ENCODE measurements around the gene ANXA10. TPM values are rescaled to one million over a fixed set of nuclear protein-coding genes. Genes with fewer than 3 reads are reported as not detected.

The ANXA10 gene
- total and polyA plus RNA-seq, 2 of the 8 experiments (the other 6 are each of a cell fraction or from before 2014, with no cell fraction given), result not detected

- no peak overlapping the region for H2BK20ac ChIP-seq (ENCODE audit: low read length)
- H3K9ac ChIP-seq (replicated peaks in 1 of 4; ENCODE audit: extremely low read depth in 1 of 4, low read depth in 3 of 4, low read length in 3 of 4), result no peak overlapping the region
- no peaks in the 10 kb centered on the region for H3K23me2 ChIP-seq (ENCODE audit: low read depth, low read length)
- H2BK5ac ChIP-seq (ENCODE audit: low read depth, low read length), result no peak overlapping the region
- no peak overlapping the region for H3K4me2 ChIP-seq (ENCODE audit: insufficient read depth in 1 of 2, low read depth in 2 of 2, low read length in 2 of 2)
- no peak overlapping the region for H2BK120ac ChIP-seq (replicated peaks; ENCODE audit: low read depth, low read length)
- no peaks in the 10 kb centered on the region for H3K27me3 ChIP-seq (replicated peaks in 1 of 4; ENCODE audit: control insufficient read depth in 3 of 4, extremely low read depth in 1 of 4, insufficient read depth in 3 of 4, low read length in 3 of 4)
- no peaks in the 10 kb centered on the region for H3K36me3 ChIP-seq (ENCODE audit: control insufficient read depth in 2 of 4, insufficient read depth in 4 of 4, low read length in 3 of 4)
- no peak overlapping the region for H3K18ac ChIP-seq (ENCODE audit: extremely low read depth, low read length)
- CTCF ChIA-PET (ENCODE audit: partially characterized antibody), result no interaction called here
- no peak overlapping the region for H2AFZ ChIP-seq (ENCODE audit: low read length)
- no peak overlapping the region for H3K4ac ChIP-seq (replicated peaks; ENCODE audit: insufficient read length, low read depth, low read length)
- no peak for DNase-seq (ENCODE audit: low read depth in 1 of 2, low spot score in 2 of 2)
- H3K4me1 ChIP-seq (replicated peaks in 1 of 4; ENCODE audit: control insufficient read depth in 3 of 4, insufficient read depth in 4 of 4, low read length in 3 of 4), result no peaks in the 10 kb centered on the region
- no peaks in the 10 kb centered on the region for H3K79me2 ChIP-seq (ENCODE audit: control insufficient read depth in 1 of 2, insufficient read depth in 2 of 2, low read length in 2 of 2)
- H4K20me1 ChIP-seq (replicated peaks in 1 of 2; ENCODE audit: control insufficient read depth in 1 of 2, insufficient read depth in 2 of 2, low read length in 2 of 2), result no peaks in the 10 kb centered on the region
- no peak for FAIRE-seq
- H4K91ac ChIP-seq (replicated peaks; ENCODE audit: insufficient read length, low read length), result no peak overlapping the region
- no peak overlapping the region for H2BK15ac ChIP-seq (ENCODE audit: low read length)
- TF ChIP-seq MAFK (IDR thresholded peaks at IDR 0.05; ENCODE audit: low read depth, low read length), result no peak
- TF ChIP-seq RXRA (IDR thresholded peaks at IDR 0.05; ENCODE audit: insufficient read depth, low read depth, low read length), result no peak
- TF ChIP-seq CREB1 (IDR thresholded peaks at IDR 0.05), result no peak
- no peak for TF ChIP-seq CBX5 (IDR thresholded peaks at IDR 0.05; ENCODE audit: low read depth, low read length)
- TF ChIP-seq ZNF274 (IDR thresholded peaks at IDR 0.05; ENCODE audit: borderline replicate concordance, extremely low read depth, low read length), result no peak
- no peak for TF ChIP-seq KDM1A (IDR thresholded peaks at IDR 0.05; ENCODE audit: borderline replicate concordance, low read length)
- TF ChIP-seq TCF12 (IDR thresholded peaks at IDR 0.05; ENCODE audit: low read depth, low read length), result no peak
- TF ChIP-seq EZH2 (IDR thresholded peaks at IDR 0.05; ENCODE audit: low read depth, low read length, severe bottlenecking), result no peak
- TF ChIP-seq CBX8 (IDR thresholded peaks at IDR 0.05; ENCODE audit: borderline replicate concordance, low read depth, low read length), result no peak
- no peak for TF ChIP-seq CEBPB (IDR thresholded peaks at IDR 0.05; ENCODE audit: low read depth, low read length)
- no peak for TF ChIP-seq SAP30 (IDR thresholded peaks at IDR 0.05; ENCODE audit: insufficient read depth, insufficient replicate concordance, low read length)
- H3K14ac ChIP-seq (ENCODE audit: insufficient read length), result no peak overlapping the region
- no peak overlapping the region for H3K56ac ChIP-seq (replicated peaks; ENCODE audit: insufficient read length, low read depth, low read length)
- POLR2A ChIA-PET (ENCODE audit: partially characterized antibody), result no interaction called here
- no peak overlapping the region for H2BK12ac ChIP-seq (ENCODE audit: low read depth, low read length)
- H3K9me3 ChIP-seq (ENCODE audit: insufficient read depth in 2 of 2, low read depth in 1 of 2, low read length in 1 of 2), result no peaks in the 10 kb centered on the region
- H4K5ac ChIP-seq (ENCODE audit: insufficient read length, low read depth, low read length), result no peak overlapping the region
- H3K27ac ChIP-seq (ENCODE audit: low read depth, low read length), result no peak overlapping the region
- H3K23ac ChIP-seq (ENCODE audit: insufficient read length), result no peak overlapping the region
- no peak overlapping the region for H4K8ac ChIP-seq (ENCODE audit: extremely low read depth, insufficient read depth, low read length)
- H3K4me3 ChIP-seq (ENCODE audit: extremely low read depth in 1 of 4, insufficient read depth in 2 of 4, low read depth in 3 of 4, low read length in 4 of 4), result no peak overlapping the region
- no peak overlapping the region for H2AK5ac ChIP-seq (ENCODE audit: low read depth, low read length)
- WGBS, 2 experiments (ENCODE audit: extremely low coverage in 1 of 2, insufficient coverage in 1 of 2, insufficient read length in 1 of 2, insufficient replicate concordance in 2 of 2, low coverage in 1 of 2, low lambda C conversion rate in 2 of 2, missing lambda C conversion rate in 1 of 2), result 85% methylated on average over 1 of the region's 1 CpG; no CpG with 5 or more reads in 1 of the 2 experiments
- H3K79me1 ChIP-seq (ENCODE audit: low read depth, low read length), result no peaks in the 10 kb centered on the region
Measured at GRCh38 chr4:168096407-168096784, 4.1 kb downstream of the ANXA10 start.

Data from H1 (cell line).